K562 (cell line): Measurements from ENCODE around the gene KLHL22. TPM values are rescaled to one million over a fixed set of nuclear protein-coding genes. Genes with fewer than 3 reads are reported as not detected.
A peak's percentile ranks its signal among the peaks of the same experiment; 100 is the strongest.

Experiments used
- ATF3 ChIP-seq, 2 experiments: fragments of 450-650 bp in 1 of 2; sonication (generic) in 1 of 2; formaldehyde crosslinking in 1 of 2; IDR thresholded peaks in 1 of 2; conservative IDR thresholded peaks in 1 of 2; 2 replicates each; pipeline versions ENCODE4 v1.6.1 to v1.8.1; 2016 to 2023; ENCODE audit warnings: mild to moderate bottlenecking in 2 of 2, moderate library complexity in 2 of 2, inconsistent platforms in 1 of 2, missing genetic modification reagents in 1 of 2
- BACH1 ChIP-seq: fragments of 200-800 bp; sonication (Bioruptor generic); IDR thresholded peaks from 2 replicates; pipeline ENCODE4 v1.6.1; 2016; ENCODE audit warnings: missing genetic modification characterization, missing compliant biosample characterization
- BCOR ChIP-seq: fragments of 450-650 bp; IDR thresholded peaks from 2 replicates; pipeline ENCODE4 v1.6.1; 2016
- BMI1 ChIP-seq: fragments of 150-350 bp; IDR thresholded peaks from 2 replicates; pipeline ENCODE4 v1.6.1; 2014; ENCODE audit warnings: low read length
- ETV6 ChIP-seq, 3 experiments: fragments of 150-350 bp in 1 of 3; sonication (generic) in 1 of 3; formaldehyde crosslinking in 1 of 3; IDR thresholded peaks; 2 replicates each; pipeline versions ENCODE4 v1.6.1 to v1.8.0; 2014 to 2022; ENCODE audit warnings: borderline replicate concordance in 2 of 3, low read depth in 2 of 3, antibody characterized with exemption in 1 of 3, low read length in 1 of 3, mild to moderate bottlenecking in 1 of 3, missing genetic modification reagents in 1 of 3
- KLF6 ChIP-seq: fragments of 250-450 bp; sonication (Bioruptor Pico); IDR thresholded peaks from 2 replicates; pipeline ENCODE4 v1.4.0; 2020; ENCODE audit warnings: mild to moderate bottlenecking, moderate library complexity, borderline replicate concordance
- PML ChIP-seq: IDR thresholded peaks from 2 replicates; pipeline ENCODE4 v1.6.1; 2012; ENCODE audit warnings: low read length, inconsistent platforms
- RBM34 ChIP-seq: fragments of 200-400 bp; formaldehyde crosslinking; IDR thresholded peaks from 2 replicates; pipeline ENCODE4 v1.6.1; 2018; ENCODE audit warnings: low read length, borderline replicate concordance; ENCODE audit not compliant: insufficient read depth
- SMARCB1 ChIP-seq: IDR thresholded peaks from 2 replicates; pipeline ENCODE4 v1.6.1; 2011; ENCODE audit warnings: improper control_type of control experiment, low read depth; ENCODE audit not compliant: insufficient read length
- SRSF1 ChIP-seq: fragments of 200-400 bp; formaldehyde crosslinking; IDR thresholded peaks from 2 replicates; pipeline ENCODE4 v1.6.1; 2017; ENCODE audit warnings: mild to moderate bottlenecking, low read depth, low read length, moderate library complexity
- TBP ChIP-seq: optimal IDR thresholded peaks from 2 replicates; pipeline ENCODE3; 2011; ENCODE audit warnings: low read depth, low read length, improper control_type of control experiment
- THAP12 ChIP-seq: fragments of 250-450 bp; sonication (Bioruptor Pico); IDR thresholded peaks from 2 replicates; pipeline ENCODE4 v1.9.0; 2021; ENCODE audit warnings: mild to moderate bottlenecking, inconsistent platforms
- ZBTB40 ChIP-seq, 2 experiments: fragments of 450-650 bp in 1 of 2; sonication (generic) in 1 of 2; formaldehyde crosslinking in 1 of 2; IDR thresholded peaks; 2 replicates each; pipeline versions ENCODE4 v1.7.1 to v1.9.0; 2016 to 2022; ENCODE audit warnings: inconsistent platforms in 1 of 2, mild to moderate bottlenecking in 1 of 2, missing genetic modification reagents in 1 of 2
- ZKSCAN1 ChIP-seq: fragments of 150-350 bp; IDR thresholded peaks from 2 replicates; pipeline ENCODE4 v1.6.1; 2016; ENCODE audit warnings: low read depth, low read length
- polyA plus RNA-seq, 8 experiments: library from polyadenylated mRNA; depleted of rRNA in 4 of 8; stranded (reverse) in 5 of 8; unstranded in 3 of 8; fragments of >200 nt; fragmentation: Nextera tagmentation in 2 of 8; fragmentation: Illumina TruSeq in 1 of 8; extraction: Ambion mirVana in 2 of 8; extraction: Trizol in 1 of 8; gene quantifications; 2 replicates each; pipeline versions ENCODE4 v1.2.1 to v1.2.3, GENCODE V29; 2011 to 2014; ENCODE audit warnings: inconsistent platforms in 1 of 8, missing spikeins in 1 of 8
- total RNA-seq, 7 experiments: library from RNA; depleted of rRNA in 6 of 7; stranded (reverse); fragments of >200 nt in 6 of 7; fragmentation: Illumina TruSeq in 2 of 7; extraction: Trizol in 2 of 7; gene quantifications; 2 replicates each; pipeline versions ENCODE4 v1.2.1 to v1.2.3, GENCODE V29; 2011 to 2021; ENCODE audit warnings: low replicate concordance in 1 of 7

Gene KLHL22
- total and polyA plus RNA-seq, 9 of the 15 experiments (the other 6 are each of a cell fraction or from before 2014, with no cell fraction given): 1.3 to 25.6 (median 15.2) TPM

- TF ChIP-seq ATF3 (IDR thresholded peaks at IDR 0.05): no peak
- no peak for TF ChIP-seq ATF3 (CRISPR knock-in tag; conservative IDR thresholded peaks at IDR 0.05)
- no peak for TF ChIP-seq SRSF1
- TF ChIP-seq SMARCB1: no peak
- TF ChIP-seq BACH1 (tag): no peak
- no peak for TF ChIP-seq PML
- TF ChIP-seq ETV6 (IDR thresholded peaks at IDR 0.05; ENCODE audit: borderline replicate concordance in 1 of 2, low read depth in 2 of 2, low read length in 1 of 2): no peak
- no peak for TF ChIP-seq ETV6 (CRISPR knock-in tag; IDR thresholded peaks at IDR 0.05; ENCODE audit: borderline replicate concordance)
- no peak for TF ChIP-seq BCOR
- TF ChIP-seq THAP12: no peak; the same call in none of the 2 replicates
- no peak for TF ChIP-seq BMI1
- TF ChIP-seq ZBTB40 (IDR thresholded peaks at IDR 0.05): no peak
- 0 out of 2 replicates have a peak, but pooled peaks have one; percentile 4 for TF ChIP-seq ZBTB40 (CRISPR knock-in tag; IDR thresholded peaks at IDR 0.05)
- TF ChIP-seq ZKSCAN1: no peak
- no peak for TF ChIP-seq RBM34
- no peak for TF ChIP-seq KLF6 (CRISPR knock-in tag)
- TF ChIP-seq TBP: no peak
Observed at GRCh38 chr22:20439928-20440575, 55.5 kb downstream of the KLHL22 start (continued).
